ENCODE measurements around the gene ARID1B.

The ARID1B gene

GRCh38 chr6:156901309-156902019, 124.3 kb downstream of the ARID1B start:
- no peak for DNase-seq (ENCODE audit: low read depth in 1 of 2, low spot score in 1 of 2)

GRCh38 chr6:156902782-156903181, 125.6 kb downstream of the ARID1B start:
- DNase-seq (ENCODE audit: low read depth in 1 of 2, low spot score in 1 of 2), result no peak

GRCh38 chr6:156904176-156904967, 127.2 kb downstream of the ARID1B start:
- no peak for DNase-seq (ENCODE audit: low read depth in 1 of 2, low spot score in 1 of 2)

- DNase-seq (ENCODE audit: low read depth in 1 of 2, low spot score in 1 of 2), result no peak
These were observed 128.6 kb downstream of the ARID1B start for GRCh38 chr6:156905801-156906200.

- no peak for DNase-seq (ENCODE audit: low read depth in 1 of 2, low spot score in 1 of 2)
These were observed 129.3 kb downstream of the ARID1B start for GRCh38 chr6:156906451-156906850.

- DNase-seq (ENCODE audit: low read depth in 1 of 2, low spot score in 1 of 2), result no peak
These were observed 132.2 kb downstream of the ARID1B start for GRCh38 chr6:156909212-156910010.

- DNase-seq (ENCODE audit: low read depth in 1 of 2, low spot score in 1 of 2), result no peak
These were observed 132.8 kb downstream of the ARID1B start for GRCh38 chr6:156910011-156910334.

- no peak for DNase-seq (ENCODE audit: low read depth in 1 of 2, low spot score in 1 of 2)
These were observed 133.8 kb downstream of the ARID1B start for GRCh38 chr6:156910938-156911337.

GRCh38 chr6:156911581-156911980, 134.4 kb downstream of the ARID1B start:
- no peak for DNase-seq (ENCODE audit: low read depth in 1 of 2, low spot score in 1 of 2)

GRCh38 chr6:156912431-156912830, 135.3 kb downstream of the ARID1B start:
- no peak for DNase-seq (ENCODE audit: low read depth in 1 of 2, low spot score in 1 of 2)

GRCh38 chr6:156914181-156914580, 137.0 kb downstream of the ARID1B start:
- DNase-seq (ENCODE audit: low read depth in 1 of 2, low spot score in 1 of 2), result no peak

- no peak for DNase-seq (ENCODE audit: low read depth in 1 of 2, low spot score in 1 of 2)
These were observed 139.1 kb downstream of the ARID1B start for GRCh38 chr6:156916130-156916801.

GRCh38 chr6:156917213-156917612, 140.0 kb downstream of the ARID1B start:
- no peak for DNase-seq (ENCODE audit: low read depth in 1 of 2, low spot score in 1 of 2)

- no peak for DNase-seq (ENCODE audit: low read depth in 1 of 2, low spot score in 1 of 2)
These were observed 141.5 kb downstream of the ARID1B start for GRCh38 chr6:156918647-156919046.

GRCh38 chr6:156919370-156919769, 142.2 kb downstream of the ARID1B start:
- no peak for DNase-seq (ENCODE audit: low read depth in 1 of 2, low spot score in 1 of 2)

- no peak for DNase-seq (ENCODE audit: low read depth in 1 of 2, low spot score in 1 of 2)
These were observed 142.7 kb downstream of the ARID1B start for GRCh38 chr6:156919814-156920369.

GRCh38 chr6:156924246-156924645, 147.1 kb downstream of the ARID1B start:
- DNase-seq (ENCODE audit: low read depth in 1 of 2, low spot score in 1 of 2), result no peak

GRCh38 chr6:156925026-156925425, 147.8 kb downstream of the ARID1B start:
- no peak for DNase-seq (ENCODE audit: low read depth in 1 of 2, low spot score in 1 of 2)

- DNase-seq (ENCODE audit: low read depth in 1 of 2, low spot score in 1 of 2), result no peak
These were observed 148.8 kb downstream of the ARID1B start for GRCh38 chr6:156925718-156926607.

GRCh38 chr6:156928126-156928525, 150.9 kb downstream of the ARID1B start:
- no peak for DNase-seq (ENCODE audit: low read depth in 1 of 2, low spot score in 1 of 2)

All from activated T-helper 1 cell treated with anti-CD3 and anti-CD28 coated beads, Interleukin-2, amount 50 U/mL, for 16 hours (primary cell).